ENCODE measurements around the gene RNF213.
A peak's percentile ranks its signal among the peaks of the same experiment; 100 is the strongest.

The RNF213 gene

DNA sequence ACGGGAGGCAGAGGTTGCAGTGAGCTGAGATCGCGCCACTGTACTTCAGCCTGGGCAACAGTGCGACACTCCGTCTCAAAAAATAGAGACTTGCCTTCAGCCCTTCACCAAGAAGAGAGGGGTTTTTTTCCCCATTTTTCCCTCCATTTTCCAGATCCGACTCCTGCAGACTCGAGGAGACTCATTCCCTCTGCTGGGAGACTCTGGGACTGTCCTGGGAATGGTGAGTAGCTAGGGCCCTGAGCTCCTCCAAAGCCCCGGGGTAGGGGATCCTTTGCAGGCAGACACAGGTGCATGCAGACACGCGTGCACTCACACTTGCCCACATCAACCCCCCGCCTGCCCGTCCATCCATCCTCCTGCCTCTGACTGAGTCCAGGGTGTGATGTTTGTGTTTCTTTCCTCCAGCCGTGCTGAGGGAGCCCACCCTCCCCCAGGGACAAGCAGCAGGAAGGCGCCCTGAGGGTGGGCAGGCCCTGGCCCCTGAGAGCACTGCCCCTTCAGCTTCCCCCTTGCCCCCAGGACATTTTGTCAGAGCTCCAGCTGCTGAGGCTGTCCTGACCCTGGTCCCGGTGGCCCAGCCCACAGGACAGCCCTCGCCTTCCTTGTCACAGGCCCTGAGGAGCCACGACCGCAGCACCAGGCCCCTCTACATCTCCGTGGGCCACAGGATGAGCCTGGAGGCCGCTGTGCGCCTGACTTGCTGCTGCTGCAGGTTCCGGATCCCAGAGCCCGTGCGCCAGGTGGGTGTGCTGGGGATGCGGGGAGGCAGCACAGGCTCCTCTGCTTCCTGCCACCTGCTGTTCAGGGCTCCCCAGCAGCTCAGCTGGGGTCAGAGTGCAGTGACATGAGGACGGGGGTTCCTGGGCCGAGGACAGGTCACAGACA lies 164.5 kb downstream of the RNF213 start:
- no peak for DNase-seq (ENCODE audit: insufficient read length, low spot score)
- no peak for TF ChIP-seq POLR2A (IDR thresholded peaks at IDR 0.05; ENCODE audit: low read depth, low read length)
- FAIRE-seq = no peak

DNA sequence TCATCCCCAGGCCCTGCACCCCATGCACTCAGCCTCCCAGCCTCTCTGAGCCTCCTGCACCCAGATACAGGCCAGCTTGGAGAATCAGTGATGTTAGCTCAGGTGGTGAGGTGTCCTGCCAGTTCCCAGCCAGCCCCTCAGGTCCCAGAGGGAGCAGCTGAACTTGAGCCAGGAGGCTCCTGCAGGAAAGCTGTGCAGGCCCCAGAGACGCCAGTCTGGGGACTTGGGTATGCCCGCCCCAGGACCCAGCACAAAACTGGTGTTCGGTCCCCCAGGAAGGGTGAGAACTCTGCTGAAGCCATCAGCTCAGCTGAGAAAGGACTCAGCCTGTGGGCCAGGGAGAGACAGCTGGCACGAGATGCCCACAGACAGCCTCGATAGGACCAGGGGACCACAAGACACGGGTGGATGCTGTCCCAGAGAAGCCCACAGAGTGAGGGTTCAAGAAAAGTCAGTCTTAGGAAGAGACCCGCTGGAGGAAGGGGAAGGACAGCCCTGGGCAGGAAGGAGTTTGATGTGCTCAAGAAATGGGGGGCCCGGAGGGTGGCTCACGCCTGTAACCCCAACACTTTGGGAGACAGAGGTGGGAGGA lies 165.3 kb downstream of the RNF213 start:
- DNase-seq (ENCODE audit: insufficient read length, low spot score) (no peak), FAIRE-seq (no peak)
- no peak for TF ChIP-seq POLR2A (IDR thresholded peaks at IDR 0.05; ENCODE audit: low read depth, low read length)

- DNase-seq (ENCODE audit: insufficient read length, low spot score) (peak; percentile 90), FAIRE-seq (no peak)
- no peak for TF ChIP-seq POLR2A (IDR thresholded peaks at IDR 0.05; ENCODE audit: low read depth, low read length)
Measured at GRCh38 chr17:80426671-80427326, 166.1 kb downstream of the RNF213 start.

- no peak for FAIRE-seq
- no peak for TF ChIP-seq POLR2A (IDR thresholded peaks at IDR 0.05; ENCODE audit: low read depth, low read length)
- no peak for DNase-seq (ENCODE audit: insufficient read length, low spot score)
Measured at GRCh38 chr17:80427366-80428282, 167.0 kb downstream of the RNF213 start.

GRCh38 chr17:80428363-80428762 lies 167.7 kb downstream of the RNF213 start:
- FAIRE-seq = no peak
- TF ChIP-seq POLR2A (IDR thresholded peaks at IDR 0.05; ENCODE audit: low read depth, low read length) = no peak
- no peak for DNase-seq (ENCODE audit: insufficient read length, low spot score)

- no peak for TF ChIP-seq POLR2A (IDR thresholded peaks at IDR 0.05; ENCODE audit: low read depth, low read length)
- DNase-seq (ENCODE audit: insufficient read length, low spot score) (no peak), FAIRE-seq (no peak)
Measured at GRCh38 chr17:80428796-80429195, 168.1 kb downstream of the RNF213 start.

- FAIRE-seq (no peak), DNase-seq (ENCODE audit: insufficient read length, low spot score) (no peak)
- TF ChIP-seq POLR2A (IDR thresholded peaks at IDR 0.05; ENCODE audit: low read depth, low read length) = no peak
Measured at GRCh38 chr17:80429356-80430275, 169.0 kb downstream of the RNF213 start.

- FAIRE-seq (no peak), DNase-seq (ENCODE audit: insufficient read length, low spot score) (no peak)
- no peak for TF ChIP-seq POLR2A (IDR thresholded peaks at IDR 0.05; ENCODE audit: low read depth, low read length)
Measured at GRCh38 chr17:80430446-80431245, 170.0 kb downstream of the RNF213 start.

- FAIRE-seq (no peak), DNase-seq (ENCODE audit: insufficient read length, low spot score) (no peak)
- no peak for TF ChIP-seq POLR2A (IDR thresholded peaks at IDR 0.05; ENCODE audit: low read depth, low read length)
Measured at GRCh38 chr17:80431246-80432195, 170.9 kb downstream of the RNF213 start.

DNA sequence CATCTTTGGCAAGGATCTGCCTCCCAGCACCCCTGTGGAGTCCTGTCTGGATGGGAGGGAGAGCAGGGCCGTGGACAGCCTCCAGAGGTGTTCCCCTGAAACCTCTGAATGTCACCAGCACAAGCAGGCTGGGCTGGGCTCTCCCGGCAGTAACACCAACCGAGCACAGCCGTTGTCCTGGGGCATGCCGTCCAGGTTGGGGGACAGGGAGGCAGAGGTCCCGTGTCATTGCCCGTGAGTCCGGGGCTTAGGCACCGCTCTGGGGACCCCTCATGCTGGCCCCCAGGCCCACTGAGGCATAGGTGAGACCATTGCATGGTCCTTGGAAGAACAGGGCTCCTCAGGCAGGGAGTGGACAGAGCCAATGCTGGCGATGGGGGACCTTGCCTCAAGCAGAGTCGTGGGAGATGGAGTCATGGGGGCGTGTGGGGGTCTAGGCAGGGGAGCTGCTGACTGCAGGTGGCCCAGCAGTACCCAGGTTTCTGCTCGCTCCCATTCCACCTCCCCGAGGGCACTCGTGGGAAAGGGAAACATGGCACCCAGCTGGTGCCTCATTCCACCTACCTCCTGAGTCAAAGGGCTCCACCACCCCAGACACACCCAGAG lies 171.8 kb downstream of the RNF213 start:
- TF ChIP-seq POLR2A (IDR thresholded peaks at IDR 0.05; ENCODE audit: low read depth, low read length) = no peak

More for the DNA sequence above, 171.8 kb downstream of the RNF213 start:
- DNase-seq (ENCODE audit: insufficient read length, low spot score) (no peak), FAIRE-seq (no peak)
